ENCODE measurements around the gene LRRFIP2. TPM values are rescaled to one million over a fixed set of nuclear protein-coding genes. Genes with fewer than 3 reads are reported as not detected.

LRRFIP2 gene
- total and polyA plus RNA-seq, 2 of the 4 experiments (the other 2 are of a cell fraction), result 20.6 to 31.0 TPM

DNA sequence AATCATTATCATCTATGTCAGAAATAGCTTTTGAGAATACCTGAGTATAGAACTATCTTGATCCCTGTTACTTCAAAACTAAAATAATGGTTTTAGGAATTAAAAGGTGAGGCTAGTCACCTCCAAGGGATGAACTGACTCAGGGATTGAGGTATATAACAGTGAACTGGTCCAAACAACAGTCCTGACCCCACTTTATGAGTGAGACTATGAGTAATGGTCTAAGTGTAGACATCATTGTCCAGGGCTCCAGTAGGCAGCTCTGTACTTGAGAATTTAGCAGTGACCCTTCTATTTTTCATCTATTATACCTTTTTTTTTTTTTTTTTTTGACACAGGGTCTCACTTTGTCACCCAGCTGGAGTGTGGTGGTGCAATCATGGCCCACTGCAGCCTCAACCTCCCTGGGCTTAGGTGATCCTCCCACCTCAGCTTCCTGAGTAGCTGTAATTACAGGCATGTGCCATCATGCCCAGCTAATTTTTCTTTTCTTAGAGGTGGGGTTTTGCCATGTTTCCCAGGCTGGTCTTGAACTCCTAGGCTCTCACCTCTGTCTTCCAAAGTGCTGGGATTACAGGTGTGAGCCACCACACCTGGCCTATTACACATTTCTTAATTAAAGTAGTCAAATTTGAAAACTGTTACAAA, 144.7 kb downstream of the LRRFIP2 start:
- in situ Hi-C loops (cut with MboI; ENCODE audit: low sequenced_read_pairs) (loop anchor here (10.0 kb wide), 1 partner anchor 185 kb away; no protein-coding TSS in a partner anchor), intact Hi-C loops (cut with micrococcal nuclease) (no loop called here), dilution Hi-C loops (cut with HindIII; ENCODE audit: low sequenced_read_pairs, unreplicated experiment) (no loop called here)
- Histone ChIP-seq H3K18ac (ENCODE audit: low read depth, low read length) (no peak overlapping the region), H2AK9ac (replicated peaks; ENCODE audit: low read depth, low read length, poor library complexity) (no peak overlapping the region), H3K27me3 (ENCODE audit: control insufficient read depth, insufficient read depth, low read length) (no peaks in the 10 kb centered on the region), H3K4me1 (ENCODE audit: control insufficient read depth, insufficient read depth, low read length) (peaks cover 4% of the 10 kb centered on the region), H4K20me1 (ENCODE audit: insufficient read depth, low read length) (no peaks in the 10 kb centered on the region), H3K4me3 (ENCODE audit: insufficient read depth, low read depth, low read length) (no peak overlapping the region), H2BK20ac (ENCODE audit: low read depth, low read length) (no peak overlapping the region; the same call in 1 of the 2 replicates), H2BK15ac (ENCODE audit: low read depth, low read length) (no peak overlapping the region), H3K9ac (ENCODE audit: low read depth, low read length) (no peak overlapping the region), H3K27ac (ENCODE audit: insufficient read depth, low read length) (no peak overlapping the region), H3K9me3 (ENCODE audit: control insufficient read depth, insufficient read depth, low read length) (no peaks in the 10 kb centered on the region), H4K91ac (ENCODE audit: insufficient read depth, low read depth, low read length) (no peak overlapping the region), H4K8ac (ENCODE audit: low read depth in 2 of 2, low read length in 2 of 2) (no peak overlapping the region; a peak in 1 of 4 replicates), H3K9me1 (ENCODE audit: insufficient read depth, low read length) (peaks cover 3% of the 10 kb centered on the region; the same call in 1 of the 2 replicates), H2AFZ (replicated peaks; ENCODE audit: low read length, poor library complexity) (no peak overlapping the region), H3K36me3 (ENCODE audit: control insufficient read depth, insufficient read depth, low read length) (peaks cover 29% of the 10 kb centered on the region), H3K56ac (ENCODE audit: extremely low read depth, insufficient read depth, low read length) (no peak overlapping the region), H3K23ac (ENCODE audit: low read depth, low read length) (no peak overlapping the region), H3K14ac (replicated peaks; ENCODE audit: low read depth, low read length) (no peak overlapping the region), H4K5ac (ENCODE audit: low read depth, low read length) (no peak overlapping the region), H2AK5ac (ENCODE audit: low read depth, low read length) (no peak overlapping the region), H2BK5ac (ENCODE audit: low read depth, low read length, poor library complexity, severe bottlenecking) (peak overlapping the region; percentile 17), H3K79me1 (ENCODE audit: low read depth in 1 of 2, low read length in 2 of 2) (peaks cover 9 to 26% of the 10 kb centered on the region in 2 experiments; a peak in 2 of 4 replicates), H3K4me2 (ENCODE audit: low read depth, low read length) (no peak overlapping the region), H3K4ac (ENCODE audit: low read depth, low read length) (no peak overlapping the region), H2BK120ac (ENCODE audit: low read depth, low read length) (no peak overlapping the region)
- CTCF ChIA-PET, result no interaction called here
- DNase-seq (peak; percentile 21), ATAC-seq (ENCODE audit: low read depth) (no peak)
- TF ChIP-seq FOS (IDR thresholded peaks at IDR 0.05; ENCODE audit: low read depth, low read length) (no peak), RAD21 (IDR thresholded peaks at IDR 0.05; ENCODE audit: low read length) (no peak), CEBPB (IDR thresholded peaks at IDR 0.05; ENCODE audit: low read depth, low read length) (no peak), MXI1 (IDR thresholded peaks at IDR 0.05; ENCODE audit: borderline replicate concordance, low read depth, low read length) (no peak)
- no TSS peak for BruUV-seq (replicated peaks)
- POLR2A ChIA-PET (ENCODE audit: unreplicated experiment), result no interaction called here

Data from IMR-90 (cell line).